WTC11 (cell line): ENCODE data around the gene RFX4.

Experiments used
- CBFB ChIP-seq: sonication (generic); formaldehyde crosslinking; IDR thresholded peaks from 2 replicates; pipeline ENCODE4 v1.8.1; 2022; ENCODE audit warnings: mild to moderate bottlenecking, low read depth, missing genetic modification reagents
- CREB1 ChIP-seq: sonication (generic); formaldehyde crosslinking; IDR thresholded peaks from 2 replicates; pipeline ENCODE4 v1.8.0; 2023; ENCODE audit warnings: mild to moderate bottlenecking, missing genetic modification reagents
- CREM ChIP-seq: sonication (generic); formaldehyde crosslinking; IDR thresholded peaks from 2 replicates; pipeline ENCODE4 v1.8.1; 2022; ENCODE audit warnings: mild to moderate bottlenecking, missing genetic modification reagents, moderate library complexity
- CTCF ChIP-seq: fragments of 200-600 bp; IDR thresholded peaks from 2 replicates; pipeline ENCODE4 v1.8.0; 2022; ENCODE audit warnings: antibody characterized with exemption
- E2F5 ChIP-seq: sonication (generic); formaldehyde crosslinking; IDR thresholded peaks from 2 replicates; pipeline ENCODE4 v1.8.1; 2022; ENCODE audit warnings: mild to moderate bottlenecking, moderate library complexity, missing genetic modification reagents
- ESRRA ChIP-seq: sonication (generic); formaldehyde crosslinking; IDR thresholded peaks from 2 replicates; pipeline ENCODE4 v1.8.1; 2022; ENCODE audit warnings: mild to moderate bottlenecking, missing genetic modification reagents, borderline replicate concordance
- HMGA2 ChIP-seq: fragments of 250-450 bp; sonication (Bioruptor Pico); IDR thresholded peaks from 2 replicates; pipeline ENCODE4 v1.4.0; 2021; ENCODE audit warnings: mild to moderate bottlenecking, moderate library complexity
- MAX ChIP-seq: sonication (generic); formaldehyde crosslinking; IDR thresholded peaks from 2 replicates; pipeline ENCODE4 v1.8.0; 2022; ENCODE audit warnings: mild to moderate bottlenecking, missing genetic modification reagents
- PREB ChIP-seq: sonication (generic); formaldehyde crosslinking; IDR thresholded peaks from 2 replicates; pipeline ENCODE4 v1.8.1; 2022; ENCODE audit warnings: mild to moderate bottlenecking, missing genetic modification reagents, moderate library complexity, borderline replicate concordance
- USF1 ChIP-seq: sonication (generic); formaldehyde crosslinking; IDR thresholded peaks from 2 replicates; pipeline ENCODE4 v1.8.0; 2022; ENCODE audit warnings: mild to moderate bottlenecking, missing genetic modification reagents
- USF2 ChIP-seq: sonication (generic); formaldehyde crosslinking; IDR thresholded peaks from 2 replicates; pipeline ENCODE4 v1.8.1; 2023; ENCODE audit warnings: mild to moderate bottlenecking, missing genetic modification reagents, moderate library complexity
- ZNF138 ChIP-seq: sonication (generic); formaldehyde crosslinking; conservative IDR thresholded peaks from 2 replicates; pipeline ENCODE4 v1.8.1; 2022; ENCODE audit warnings: mild to moderate bottlenecking, moderate library complexity, missing genetic modification reagents

- TF ChIP-seq CTCF (no peak), CBFB (CRISPR knock-in tag) (no peak), ZNF138 (CRISPR knock-in tag) (no peak), USF1 (CRISPR knock-in tag) (no peak), CREM (CRISPR knock-in tag) (no peak), PREB (CRISPR knock-in tag) (no peak), ESRRA (CRISPR knock-in tag) (no peak), E2F5 (CRISPR knock-in tag) (no peak), MAX (CRISPR knock-in tag) (no peak), USF2 (no peak), HMGA2 (CRISPR knock-in tag) (no peak), CREB1 (CRISPR knock-in tag) (no peak)
Measured at GRCh38 chr12:106767206-106767605, 184.4 kb downstream of the RFX4 start.
